PFSK-1 (cell line): ENCODE results near the gene NMB.

ENCODE experiments used
- FOXP2 ChIP-seq: optimal IDR thresholded peaks from 2 replicates; pipeline ENCODE3; 2011; ENCODE audit warnings: borderline replicate concordance, control low read depth, inconsistent platforms; ENCODE audit not compliant: insufficient read depth; ENCODE audit errors: extremely low read length, extremely low read depth
- POLR2AphosphoS5 ChIP-seq: IDR thresholded peaks from 2 replicates; pipeline ENCODE4 v1.6.1; 2012; ENCODE audit warnings: low read depth, mild to moderate bottlenecking, control low read depth, low read length, moderate library complexity
- SIN3A ChIP-seq: IDR thresholded peaks from 2 replicates; pipeline ENCODE4 v1.6.1; 2012; ENCODE audit warnings: mild to moderate bottlenecking, low read length, moderate library complexity, borderline replicate concordance; ENCODE audit not compliant: insufficient read depth
- TAF1 ChIP-seq: IDR thresholded peaks from 2 replicates; pipeline ENCODE4 v1.6.1; 2012; ENCODE audit warnings: low read length, control low read depth, borderline replicate concordance; ENCODE audit not compliant: insufficient read depth
- TF ChIP-seq, protein P1 (sequence below), 2 experiments: IDR thresholded peaks; 2 replicates each; pipeline versions ENCODE4 v1.6.1 to v1.8.0; 2011 to 2012; ENCODE audit warnings: low read depth in 2 of 2, low read length in 2 of 2, control low read depth in 1 of 2, inconsistent platforms in 1 of 2, mild to moderate bottlenecking in 1 of 2, moderate library complexity in 1 of 2; ENCODE audit not compliant: insufficient read depth in 1 of 2

DNA sequence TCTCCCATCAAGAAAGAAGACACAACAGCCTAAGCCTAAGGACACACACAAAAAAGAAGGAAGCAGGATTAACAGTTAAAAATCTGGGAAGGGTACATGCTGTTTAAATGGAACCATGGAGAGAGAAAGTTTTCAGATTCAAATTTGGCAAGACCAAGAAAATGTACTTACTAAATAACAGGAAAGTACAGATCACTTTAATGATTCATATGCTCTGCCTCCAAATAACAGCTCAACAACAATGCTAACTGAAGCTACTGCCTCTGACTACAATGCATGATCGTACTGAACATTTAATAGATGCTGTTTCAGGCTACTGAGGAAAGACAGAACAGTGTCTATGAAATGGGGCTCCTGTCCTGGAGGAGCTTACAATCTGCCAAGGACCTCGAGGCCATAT is 8.4 kb upstream of the NMB start:
- TF ChIP-seq SIN3A (no peak), POLR2AphosphoS5 (no peak), TAF1 (no peak), FOXP2 (no peak)
- TF ChIP-seq, protein P1, sequence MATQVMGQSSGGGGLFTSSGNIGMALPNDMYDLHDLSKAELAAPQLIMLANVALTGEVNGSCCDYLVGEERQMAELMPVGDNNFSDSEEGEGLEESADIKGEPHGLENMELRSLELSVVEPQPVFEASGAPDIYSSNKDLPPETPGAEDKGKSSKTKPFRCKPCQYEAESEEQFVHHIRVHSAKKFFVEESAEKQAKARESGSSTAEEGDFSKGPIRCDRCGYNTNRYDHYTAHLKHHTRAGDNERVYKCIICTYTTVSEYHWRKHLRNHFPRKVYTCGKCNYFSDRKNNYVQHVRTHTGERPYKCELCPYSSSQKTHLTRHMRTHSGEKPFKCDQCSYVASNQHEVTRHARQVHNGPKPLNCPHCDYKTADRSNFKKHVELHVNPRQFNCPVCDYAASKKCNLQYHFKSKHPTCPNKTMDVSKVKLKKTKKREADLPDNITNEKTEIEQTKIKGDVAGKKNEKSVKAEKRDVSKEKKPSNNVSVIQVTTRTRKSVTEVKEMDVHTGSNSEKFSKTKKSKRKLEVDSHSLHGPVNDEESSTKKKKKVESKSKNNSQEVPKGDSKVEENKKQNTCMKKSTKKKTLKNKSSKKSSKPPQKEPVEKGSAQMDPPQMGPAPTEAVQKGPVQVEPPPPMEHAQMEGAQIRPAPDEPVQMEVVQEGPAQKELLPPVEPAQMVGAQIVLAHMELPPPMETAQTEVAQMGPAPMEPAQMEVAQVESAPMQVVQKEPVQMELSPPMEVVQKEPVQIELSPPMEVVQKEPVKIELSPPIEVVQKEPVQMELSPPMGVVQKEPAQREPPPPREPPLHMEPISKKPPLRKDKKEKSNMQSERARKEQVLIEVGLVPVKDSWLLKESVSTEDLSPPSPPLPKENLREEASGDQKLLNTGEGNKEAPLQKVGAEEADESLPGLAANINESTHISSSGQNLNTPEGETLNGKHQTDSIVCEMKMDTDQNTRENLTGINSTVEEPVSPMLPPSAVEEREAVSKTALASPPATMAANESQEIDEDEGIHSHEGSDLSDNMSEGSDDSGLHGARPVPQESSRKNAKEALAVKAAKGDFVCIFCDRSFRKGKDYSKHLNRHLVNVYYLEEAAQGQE (IDR thresholded peaks at IDR 0.05; ENCODE audit: insufficient read depth in 1 of 2, low read depth in 2 of 2, low read length in 2 of 2), result no peak
